Thyroid gland (tissue), 4 donors: Measurements from ENCODE around the gene ROBO2. TPM values are rescaled to one million over a fixed set of nuclear protein-coding genes. Genes with fewer than 3 reads are reported as not detected.

ENCODE experiments used
- DNase-seq, 2 donors: peaks; one replicate each; pipeline ENCODE4 v3.0.0-alpha.2; 2019
- H3K27ac ChIP-seq, 3 donors: fragments of 200-600 bp; sonication (generic); 1 replicate in 2 of 3; 2 replicates in 1 of 3; pipeline ENCODE4 v1.5.1; 2016 to 2019; ENCODE audit warnings: mild to moderate bottlenecking in 1 of 3, moderate library complexity in 1 of 3
- H3K27me3 ChIP-seq: fragments of 200-600 bp; sonication (generic); one replicate; pipeline ENCODE4 v1.5.1; 2019
- H3K36me3 ChIP-seq, 2 donors: fragments of 200-600 bp; sonication (generic); one replicate each; pipeline ENCODE4 v1.5.1; 2016 to 2019
- H3K4me1 ChIP-seq, 2 donors: fragments of 200-600 bp; sonication (generic); one replicate each; pipeline ENCODE4 v1.5.1; 2017 to 2019
- H3K4me3 ChIP-seq, 3 donors: fragments of 200-600 bp; sonication (generic); replicated peaks in 1 of 3; 1 replicate in 2 of 3; 2 replicates in 1 of 3; pipeline ENCODE4 v1.5.1; 2016; ENCODE audit warnings: mild to moderate bottlenecking in 1 of 3
- H3K9me3 ChIP-seq: fragments of 200-600 bp; sonication (generic); one replicate; pipeline ENCODE4 v1.5.1; 2017
- CTCF ChIP-seq, 6 experiments: fragments of 200-600 bp in 3 of 6; fragments of 450-650 bp in 3 of 6; sonication (generic) in 3 of 6; IDR thresholded peaks; one replicate each; pipeline ENCODE4 v1.5.1; 2016 to 2019; ENCODE audit warnings: antibody characterized with exemption in 6 of 6, mild to moderate bottlenecking in 2 of 6, inconsistent platforms in 1 of 6, moderate library complexity in 1 of 6
- POLR2A ChIP-seq, 2 donors: fragments of 450-650 bp; IDR thresholded peaks; one replicate each; pipeline ENCODE4 v1.6.1; 2017; ENCODE audit warnings: antibody characterized with exemption in 2 of 2, mild to moderate bottlenecking in 2 of 2, moderate library complexity in 1 of 2
- WGBS, 2 donors: methylation state at CpG; one replicate each; pipeline ENCODE4 v1.1.5; 2017; 5-methylcytosine and 5-hydroxymethylcytosine counted together
- intact Hi-C: fragments of 100-400 bp; cut with DNase I; formaldehyde crosslinking; loops from one replicate; pipeline ENCODE4 v1.15.1; 2023
- total RNA-seq, 4 donors: library from RNA; depleted of rRNA; stranded (reverse); fragments of >200 nt; gene quantifications; one replicate each; pipeline ENCODE4 v1.2.3, GENCODE V29; 2016

Gene ROBO2
- total RNA-seq, 4 donors from 2014 or later: 0.56 to 1.5 TPM; not detected in 2

DNA sequence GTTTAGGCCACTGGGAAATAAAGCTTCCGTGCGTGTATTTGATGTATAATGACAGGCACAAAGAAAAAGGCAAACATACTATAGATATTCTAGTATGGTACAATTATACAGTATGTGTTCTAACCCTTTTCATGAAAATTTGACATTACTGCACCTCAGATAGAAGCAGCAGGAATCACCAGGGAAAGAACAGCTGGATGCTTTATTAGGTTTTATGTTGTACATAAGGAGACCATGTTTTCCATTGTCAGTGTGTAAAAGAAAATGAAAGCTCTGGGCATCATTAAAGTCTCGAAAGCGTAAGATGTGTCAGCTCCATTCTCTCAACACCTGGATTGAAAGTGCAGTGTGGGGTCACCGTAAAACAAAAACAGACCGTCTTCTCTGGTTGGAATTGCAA lies 302.1 kb downstream of the ROBO2 start:
- H3K36me3 ChIP-seq: no peaks in the 10 kb centered on the region
- no peak for DNase-seq
- H3K27ac ChIP-seq: no peak overlapping the region
- H3K27me3 ChIP-seq: no peaks in the 10 kb centered on the region
- H3K4me3 ChIP-seq: no peak overlapping the region
- WGBS, 2 donors: 96 to 97% methylated on average over 6 of the region's 6 CpGs
- H3K4me1 ChIP-seq: no peaks in the 10 kb centered on the region
- intact Hi-C loops: no loop called here
- no peaks in the 10 kb centered on the region for H3K9me3 ChIP-seq
- TF ChIP-seq POLR2A (IDR thresholded peaks at IDR 0.05) (no peak), CTCF (IDR thresholded peaks at IDR 0.05) (no peak)

DNA sequence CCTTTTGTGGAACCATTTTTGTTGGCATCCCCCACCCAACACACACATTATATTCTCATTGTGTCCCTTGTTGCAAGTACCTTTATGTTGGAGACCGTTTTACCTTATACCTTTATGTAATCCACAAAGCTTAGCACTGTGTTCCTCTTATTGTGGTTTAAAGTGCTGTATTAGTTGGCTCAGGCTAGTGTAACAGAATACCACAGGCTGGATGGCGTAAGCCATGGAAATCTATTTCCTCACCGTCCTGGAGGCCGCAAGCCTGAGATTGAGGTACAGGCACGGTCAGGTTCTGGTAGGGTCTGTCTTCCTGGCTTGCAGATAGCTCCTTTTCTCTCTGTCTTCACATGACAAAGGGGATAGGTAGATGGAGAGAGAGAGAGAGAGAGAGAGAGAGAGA lies 302.8 kb downstream of the ROBO2 start:
- no peaks in the 10 kb centered on the region for H3K27me3 ChIP-seq
- H3K4me3 ChIP-seq: no peak overlapping the region
- H3K9me3 ChIP-seq: no peaks in the 10 kb centered on the region
- H3K4me1 ChIP-seq: no peaks in the 10 kb centered on the region
- H3K27ac ChIP-seq: no peak overlapping the region
- intact Hi-C loops: no loop called here
- H3K36me3 ChIP-seq: no peaks in the 10 kb centered on the region
- TF ChIP-seq CTCF (IDR thresholded peaks at IDR 0.05) (no peak), POLR2A (IDR thresholded peaks at IDR 0.05) (no peak)
- WGBS, 2 donors: 87 to 93% methylated on average over 5 of the region's 5 CpGs
- DNase-seq: no peak

- no peak overlapping the region for H3K27ac ChIP-seq
- H3K9me3 ChIP-seq: no peaks in the 10 kb centered on the region
- intact Hi-C loops: no loop called here
- no peak overlapping the region for H3K4me3 ChIP-seq
- H3K27me3 ChIP-seq: no peaks in the 10 kb centered on the region
- no peak for TF ChIP-seq POLR2A (IDR thresholded peaks at IDR 0.05)
- no peak for TF ChIP-seq CTCF (IDR thresholded peaks at IDR 0.05)
- WGBS, 2 donors: 90 to 94% methylated on average over 2 of the region's 2 CpGs
- H3K4me1 ChIP-seq: no peaks in the 10 kb centered on the region
- DNase-seq: no peak
- no peaks in the 10 kb centered on the region for H3K36me3 ChIP-seq
Measured at GRCh38 chr3:77345009-77345408, 305.1 kb downstream of the ROBO2 start.

DNA sequence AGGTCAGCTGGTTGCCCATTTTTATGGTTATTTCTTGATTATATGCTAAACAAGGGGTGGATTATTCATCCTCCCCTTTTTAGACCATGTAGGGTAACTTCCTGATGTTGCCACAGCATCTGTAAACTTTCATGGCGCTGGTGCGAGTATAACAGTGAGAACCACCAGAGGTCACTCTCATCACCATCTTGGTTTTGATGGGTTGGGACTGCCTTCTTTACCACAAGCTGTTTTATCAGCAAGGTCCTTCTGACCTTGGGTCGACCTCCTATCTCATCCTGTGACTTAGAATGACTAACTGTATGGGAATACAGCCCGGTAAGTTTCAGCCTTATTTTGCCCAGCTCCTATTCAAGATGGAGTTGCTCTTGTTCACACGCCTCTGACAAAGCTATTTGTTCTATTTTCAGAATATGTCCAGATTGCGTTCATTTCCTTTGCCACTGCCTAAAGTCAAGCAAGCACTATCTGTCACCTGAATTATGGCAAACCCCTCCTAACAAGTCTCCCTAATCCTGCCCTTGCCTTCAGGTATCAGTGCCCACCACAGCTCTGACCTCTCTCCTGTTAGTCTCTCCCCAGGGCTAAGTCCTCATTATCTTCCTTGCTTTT lies 308.5 kb downstream of the ROBO2 start:
- no peaks in the 10 kb centered on the region for H3K27me3 ChIP-seq
- no peak overlapping the region for H3K27ac ChIP-seq
- no peaks in the 10 kb centered on the region for H3K9me3 ChIP-seq
- no peak overlapping the region for H3K4me3 ChIP-seq
- intact Hi-C loops: no loop called here
- no peaks in the 10 kb centered on the region for H3K36me3 ChIP-seq
- WGBS, 2 donors: 71 to 72% methylated on average over 6 of the region's 6 CpGs
- TF ChIP-seq CTCF (IDR thresholded peaks at IDR 0.05): peak in 2 of 6 experiments; percentile 4 to 25
- no peak for TF ChIP-seq POLR2A (IDR thresholded peaks at IDR 0.05)
- no peak for DNase-seq
- no peaks in the 10 kb centered on the region for H3K4me1 ChIP-seq

DNA sequence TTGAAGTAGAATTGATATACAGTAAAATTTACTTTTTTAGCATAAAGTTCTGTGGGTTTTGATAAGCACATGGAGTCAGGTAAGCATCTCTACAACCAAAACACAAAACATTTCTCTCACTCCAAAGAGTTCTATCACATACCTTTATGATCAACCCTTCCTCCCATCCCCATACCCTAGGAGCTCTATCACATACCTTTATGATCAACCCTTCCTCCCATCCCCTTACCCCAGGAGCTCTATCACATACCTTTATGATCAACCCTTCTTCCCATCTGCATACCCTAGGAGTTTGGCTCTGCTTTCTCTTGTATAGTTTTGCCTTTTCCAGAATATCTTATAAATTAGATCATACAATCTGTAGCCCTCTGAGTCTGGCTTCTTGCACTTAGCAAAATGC lies 315.1 kb downstream of the ROBO2 start:
- Histone ChIP-seq H3K4me1 (no peaks in the 10 kb centered on the region), H3K27me3 (no peaks in the 10 kb centered on the region), H3K4me3 (no peak overlapping the region), H3K9me3 (no peaks in the 10 kb centered on the region), H3K27ac (no peak overlapping the region), H3K36me3 (no peaks in the 10 kb centered on the region)
- no peak for DNase-seq
- TF ChIP-seq POLR2A (IDR thresholded peaks at IDR 0.05) (no peak), CTCF (IDR thresholded peaks at IDR 0.05) (no peak)
- intact Hi-C loops: no loop called here
